Peyer's patch (tissue), 4 donors: ENCODE results near the gene TRAPPC2L.

ENCODE experiments used
- CTCF ChIP-seq, 6 experiments: fragments of 450-650 bp in 4 of 6; fragments of 200-600 bp in 2 of 6; sonication (generic) in 1 of 6; IDR thresholded peaks; one replicate each; pipeline ENCODE4 v1.5.1; 2017 to 2019; ENCODE audit warnings: antibody characterized with exemption in 6 of 6, mild to moderate bottlenecking in 3 of 6, moderate library complexity in 1 of 6
- POLR2A ChIP-seq, 2 donors: fragments of 450-650 bp; IDR thresholded peaks; one replicate each; pipeline ENCODE4 v1.5.1; 2017; ENCODE audit warnings: antibody characterized with exemption in 2 of 2, mild to moderate bottlenecking in 2 of 2, moderate library complexity in 2 of 2

- TF ChIP-seq CTCF (IDR thresholded peaks at IDR 0.05) = no peak
- no peak for TF ChIP-seq POLR2A (IDR thresholded peaks at IDR 0.05)
Measured at GRCh38 chr16:88903267-88903666, 46.3 kb downstream of the TRAPPC2L start.
